Measurements from ENCODE around the gene RGS7BP.

The RGS7BP gene

DNA sequence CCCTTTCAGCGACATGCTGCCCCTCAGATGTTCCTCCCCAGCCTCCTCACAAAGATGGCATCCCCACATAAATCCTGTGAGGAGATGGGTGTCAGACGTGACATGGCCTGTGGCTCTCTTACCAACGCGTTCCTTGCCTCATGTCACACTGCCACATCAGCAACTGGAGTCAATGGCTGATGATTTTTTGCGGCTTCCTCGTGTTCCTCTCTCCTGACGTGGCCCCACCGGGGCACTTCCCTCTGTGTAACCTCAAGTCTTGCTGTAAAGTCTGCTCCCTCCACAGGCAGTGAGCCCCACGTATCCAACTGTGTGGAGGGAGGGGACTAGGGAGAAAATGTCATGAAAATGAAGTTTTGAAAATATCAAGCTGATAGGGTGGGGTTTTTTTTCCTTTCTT lies 131.3 kb downstream of the RGS7BP start:
- peak; percentile 21 to 24 for DNase-seq

GRCh38 chr5:64637837-64638443 lies 132.1 kb downstream of the RGS7BP start:
- DNase-seq = no peak

GRCh38 chr5:64644831-64645230 lies 139.0 kb downstream of the RGS7BP start:
- DNase-seq = no peak

GRCh38 chr5:64646169-64646568 lies 140.4 kb downstream of the RGS7BP start:
- DNase-seq = no peak

GRCh38 chr5:64649512-64649911 lies 143.7 kb downstream of the RGS7BP start:
- DNase-seq = no peak

DNA sequence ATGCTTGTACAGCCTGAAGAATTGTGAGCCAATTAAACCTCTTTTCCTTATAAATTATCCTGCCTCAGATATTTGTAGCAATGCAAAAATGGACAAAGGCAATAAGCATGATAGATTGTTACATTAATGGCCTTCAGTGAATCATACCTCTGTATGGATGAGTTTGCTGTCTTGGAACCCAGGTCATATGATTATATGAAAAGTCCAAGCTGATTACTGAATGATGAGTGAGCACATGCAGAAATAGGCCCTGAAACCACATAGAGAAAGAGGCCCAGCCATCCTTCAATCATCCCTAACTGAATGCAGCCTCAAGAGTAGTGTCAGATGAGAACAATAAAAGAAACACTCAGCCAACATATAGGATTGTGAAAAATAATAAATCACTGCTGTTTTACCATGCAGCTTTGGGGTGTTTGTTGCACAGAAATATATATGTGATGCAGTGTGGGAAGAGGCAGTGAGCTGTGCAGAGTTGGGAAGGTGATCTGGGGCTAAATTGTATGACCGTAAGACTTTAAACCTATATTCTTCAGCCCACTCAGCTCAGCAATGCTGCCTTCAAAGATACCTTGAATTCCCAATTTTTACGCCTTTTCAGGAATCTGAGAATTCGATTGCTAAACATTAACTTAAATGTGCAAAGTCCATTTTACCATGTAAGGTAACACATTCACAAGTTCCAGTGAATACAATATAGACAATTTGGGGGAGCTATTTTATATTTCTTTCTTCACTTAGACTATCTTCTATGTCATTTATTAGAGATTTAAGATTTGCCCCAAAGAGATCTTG lies 148.1 kb downstream of the RGS7BP start:
- no peak for DNase-seq

DNA sequence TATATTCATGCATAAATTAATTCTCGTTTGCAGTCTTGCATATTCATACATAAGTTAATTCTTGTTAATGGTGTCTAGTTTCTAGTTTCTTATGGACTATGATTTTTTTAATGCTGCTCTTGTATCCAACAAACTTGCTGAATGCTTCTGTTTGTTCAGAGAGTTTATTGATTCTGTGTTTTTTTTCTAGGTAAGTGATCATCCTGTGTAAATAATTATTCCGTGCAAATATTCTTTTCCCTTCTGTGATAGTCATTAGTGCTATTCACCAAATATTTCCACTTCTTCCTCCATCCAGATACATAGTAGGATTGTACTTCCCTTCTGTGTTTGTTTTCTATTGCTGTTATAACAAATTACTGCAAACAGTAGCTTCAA lies 148.7 kb downstream of the RGS7BP start:
- DNase-seq = no peak

DNA sequence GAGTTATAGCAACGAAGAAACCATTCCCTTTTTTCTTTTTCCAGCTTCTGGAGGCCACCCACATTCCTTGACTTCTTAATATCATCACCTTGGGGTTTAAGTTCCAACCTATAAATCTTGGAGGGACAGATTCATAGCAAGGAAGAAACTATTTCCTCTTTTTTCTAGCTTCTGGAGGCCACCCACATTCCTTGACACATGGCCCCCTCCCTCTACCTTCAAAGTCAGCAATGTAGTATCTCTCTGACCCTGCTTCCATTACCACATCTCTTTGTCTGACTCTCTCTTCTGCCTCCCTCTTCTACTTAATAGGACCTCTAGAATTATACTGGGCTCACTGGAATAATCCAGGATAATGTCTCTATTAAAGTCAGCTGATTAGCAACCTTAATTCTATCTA lies 149.8 kb downstream of the RGS7BP start:
- DNase-seq = no peak

DNA sequence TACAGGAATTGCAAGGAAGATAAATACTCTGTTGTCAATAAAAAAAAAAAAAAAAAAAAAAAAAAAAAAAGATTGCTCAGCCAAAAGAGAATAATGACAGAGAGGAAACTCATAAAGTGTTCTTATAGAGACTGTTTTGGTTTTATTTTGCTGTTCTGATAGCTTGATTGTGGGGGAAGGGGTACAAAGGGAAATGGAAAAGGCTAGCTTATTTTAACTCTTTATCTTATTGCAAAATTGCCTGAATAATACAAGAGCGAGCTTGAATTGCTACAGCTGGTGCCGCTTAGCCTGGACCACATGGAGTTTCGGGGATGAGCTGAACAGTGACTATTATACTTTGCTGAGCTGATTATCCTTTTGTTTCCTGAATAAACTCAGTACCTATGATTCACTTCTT lies 153.5 kb downstream of the RGS7BP start:
- no peak for DNase-seq

All from activated T-cell treated with anti-CD3 and anti-CD28 coated beads, Interleukin-2, amount 50 U/mL, for 48 hours (primary cell).